Gastrocnemius medialis (tissue), 4 donors: Measurements from ENCODE around the gene IFIT1B. TPM values are rescaled to one million over a fixed set of nuclear protein-coding genes. Genes with fewer than 3 reads are reported as not detected.

ENCODE experiments used
- ATAC-seq, 2 donors: fragments of 150-250 bp; one replicate each; pipeline ENCODE4 v1.9.1; 2016
- DNase-seq, 2 donors: peaks; one replicate each; pipeline ENCODE4 v3.0.0-alpha.2; 2019
- H3K27ac ChIP-seq, 4 donors: fragments of 200-600 bp; sonication (generic); 1 replicate in 1 of 4; 2 replicates in 3 of 4; pipeline ENCODE4 v1.5.1; 2016 to 2018; ENCODE audit warnings: mild to moderate bottlenecking in 2 of 4, moderate library complexity in 1 of 4
- H3K27me3 ChIP-seq, 3 donors: fragments of 200-600 bp; sonication (generic) in 2 of 3; 1 replicate in 1 of 3; 2 replicates in 2 of 3; pipeline versions ENCODE4 v1.5.1 to v1.6.0; 2016 to 2019; ENCODE audit warnings: mild to moderate bottlenecking in 1 of 3, moderate library complexity in 1 of 3
- H3K36me3 ChIP-seq, 2 donors: fragments of 200-600 bp; sonication (generic) in 1 of 2; one replicate each; pipeline ENCODE4 v1.5.1; 2017 to 2018
- H3K4me1 ChIP-seq, 2 donors: fragments of 200-600 bp; sonication (generic) in 1 of 2; one replicate each; pipeline ENCODE4 v1.5.1; 2016 to 2017; ENCODE audit warnings: mild to moderate bottlenecking in 2 of 2
- H3K4me3 ChIP-seq, 4 donors: fragments of 200-600 bp; sonication (generic) in 3 of 4; 1 replicate in 1 of 4; 2 replicates in 3 of 4; pipeline ENCODE4 v1.5.1; 2016 to 2019; ENCODE audit warnings: mild to moderate bottlenecking in 2 of 4
- H3K9me3 ChIP-seq, 3 donors: fragments of 200-600 bp; sonication (generic) in 2 of 3; 1 replicate in 1 of 3; 2 replicates in 2 of 3; pipeline ENCODE4 v1.5.1; 2016 to 2019
- POLR2A ChIP-seq, 2 donors: fragments of 450-650 bp; IDR thresholded peaks; one replicate each; pipeline ENCODE4 v1.6.1; 2017; ENCODE audit warnings: antibody characterized with exemption in 2 of 2, mild to moderate bottlenecking in 2 of 2, moderate library complexity in 2 of 2
- in situ Hi-C, 4 donors: fragments of 200-750 bp; cut with MboI; loops; one replicate each; pipeline versions ENCODE4 v1.15.0 to v1.8.0; 2017; ENCODE audit warnings: low sequenced_read_pairs in 4 of 4
- intact Hi-C: fragments of 100-400 bp; cut with DNase I; formaldehyde crosslinking; loops from one replicate; pipeline ENCODE4 v1.15.1; 2023; ENCODE audit warnings: low total_unique reads
- total RNA-seq, 4 donors: library from RNA; depleted of rRNA; stranded (reverse); fragments of >200 nt; gene quantifications; one replicate each; pipeline versions ENCODE4 v1.1.0 to v1.2.3, GENCODE V29; 2016
- TF ChIP-seq, protein P1 (sequence below), 5 experiments: fragments of 450-650 bp in 3 of 5; fragments of 200-600 bp in 2 of 5; sonication (generic) in 2 of 5; IDR thresholded peaks in 4 of 5; conservative IDR thresholded peaks in 1 of 5; 1 replicate in 4 of 5; 2 replicates in 1 of 5; pipeline ENCODE4 v1.5.1; 2016 to 2019; ENCODE audit warnings: antibody characterized with exemption in 5 of 5, mild to moderate bottlenecking in 3 of 5, moderate library complexity in 3 of 5

Gene IFIT1B
- total RNA-seq, 4 donors from 2014 or later: not detected

- H3K4me3 ChIP-seq: no peak overlapping the region
- no peak for TF ChIP-seq POLR2A (IDR thresholded peaks at IDR 0.05)
- TF ChIP-seq, protein P1, sequence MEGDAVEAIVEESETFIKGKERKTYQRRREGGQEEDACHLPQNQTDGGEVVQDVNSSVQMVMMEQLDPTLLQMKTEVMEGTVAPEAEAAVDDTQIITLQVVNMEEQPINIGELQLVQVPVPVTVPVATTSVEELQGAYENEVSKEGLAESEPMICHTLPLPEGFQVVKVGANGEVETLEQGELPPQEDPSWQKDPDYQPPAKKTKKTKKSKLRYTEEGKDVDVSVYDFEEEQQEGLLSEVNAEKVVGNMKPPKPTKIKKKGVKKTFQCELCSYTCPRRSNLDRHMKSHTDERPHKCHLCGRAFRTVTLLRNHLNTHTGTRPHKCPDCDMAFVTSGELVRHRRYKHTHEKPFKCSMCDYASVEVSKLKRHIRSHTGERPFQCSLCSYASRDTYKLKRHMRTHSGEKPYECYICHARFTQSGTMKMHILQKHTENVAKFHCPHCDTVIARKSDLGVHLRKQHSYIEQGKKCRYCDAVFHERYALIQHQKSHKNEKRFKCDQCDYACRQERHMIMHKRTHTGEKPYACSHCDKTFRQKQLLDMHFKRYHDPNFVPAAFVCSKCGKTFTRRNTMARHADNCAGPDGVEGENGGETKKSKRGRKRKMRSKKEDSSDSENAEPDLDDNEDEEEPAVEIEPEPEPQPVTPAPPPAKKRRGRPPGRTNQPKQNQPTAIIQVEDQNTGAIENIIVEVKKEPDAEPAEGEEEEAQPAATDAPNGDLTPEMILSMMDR (IDR thresholded peaks at IDR 0.05 in 4 of 5, conservative IDR thresholded peaks at IDR 0.05 in 1 of 5): no peak
- no peaks in the 10 kb centered on the region for H3K36me3 ChIP-seq
- no peaks in the 10 kb centered on the region for H3K9me3 ChIP-seq
- DNase-seq (peak in 1 of 2 donors; percentile 36), ATAC-seq (peak in 1 of 2 donors; percentile 69)
- peak overlapping the region; percentile 55 to 72 (median 62) for H3K27ac ChIP-seq
- no peaks in the 10 kb centered on the region for H3K27me3 ChIP-seq
- intact Hi-C loops (no loop called here), in situ Hi-C loops (no loop called here)
- H3K4me1 ChIP-seq: peaks cover 25 to 38% of the 10 kb centered on the region in 2 donors
Measured at GRCh38 chr10:89351780-89352597, 25.9 kb upstream of the IFIT1B start.

GRCh38 chr10:89352802-89353201 lies 25.1 kb upstream of the IFIT1B start:
- no peak for ATAC-seq
- in situ Hi-C loops: no loop called here
- peaks cover 17 to 30% of the 10 kb centered on the region in 2 donors for H3K4me1 ChIP-seq

DNA sequence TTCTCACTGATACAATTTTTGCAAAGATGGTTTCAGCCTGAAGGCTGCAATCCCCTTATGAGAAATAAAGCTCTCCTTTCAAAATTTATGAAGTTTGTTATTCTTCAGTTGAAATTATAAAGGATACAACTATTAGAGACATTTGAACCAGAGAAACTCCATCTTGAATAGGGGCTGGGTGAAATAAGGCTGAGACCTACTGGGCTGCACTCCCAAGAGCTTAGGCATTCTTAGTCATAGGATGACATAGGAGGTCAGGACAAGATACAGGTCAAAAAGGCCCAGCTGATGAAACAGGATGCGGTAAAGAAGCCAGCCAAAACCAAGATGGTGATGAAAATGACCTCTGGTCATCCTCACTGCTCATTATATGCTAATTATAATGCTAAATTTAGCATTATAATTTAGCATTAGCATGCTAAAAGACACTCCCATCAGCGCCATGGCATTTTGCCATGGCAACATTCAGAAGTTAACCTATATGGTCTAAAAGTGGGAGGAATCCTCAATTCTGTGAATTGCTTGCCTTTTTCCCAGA lies 22.4 kb upstream of the IFIT1B start:
- ATAC-seq (no peak), DNase-seq (no peak)
- Histone ChIP-seq H3K4me1 (peaks cover 8 to 20% of the 10 kb centered on the region in 2 donors), H3K27ac (no peak overlapping the region), H3K36me3 (no peaks in the 10 kb centered on the region), H3K27me3 (no peaks in the 10 kb centered on the region), H3K9me3 (no peaks in the 10 kb centered on the region), H3K4me3 (no peak overlapping the region)
- TF ChIP-seq, protein P1 (IDR thresholded peaks at IDR 0.05 in 4 of 5, conservative IDR thresholded peaks at IDR 0.05 in 1 of 5): no peak
- TF ChIP-seq POLR2A (IDR thresholded peaks at IDR 0.05): no peak
- intact Hi-C loops (no loop called here), in situ Hi-C loops (no loop called here)

More at GRCh38 chr10:89352802-89353201, 25.1 kb upstream of the IFIT1B start:
- H3K9me3 ChIP-seq: no peaks in the 10 kb centered on the region
- no peak for TF ChIP-seq POLR2A (IDR thresholded peaks at IDR 0.05)
- TF ChIP-seq, protein P1 (IDR thresholded peaks at IDR 0.05 in 4 of 5, conservative IDR thresholded peaks at IDR 0.05 in 1 of 5): no peak
- no peak overlapping the region for H3K4me3 ChIP-seq
- intact Hi-C loops: no loop called here
- H3K36me3 ChIP-seq: no peaks in the 10 kb centered on the region
- H3K27ac ChIP-seq: no peak overlapping the region
- no peak for DNase-seq
- H3K27me3 ChIP-seq: no peaks in the 10 kb centered on the region

DNA sequence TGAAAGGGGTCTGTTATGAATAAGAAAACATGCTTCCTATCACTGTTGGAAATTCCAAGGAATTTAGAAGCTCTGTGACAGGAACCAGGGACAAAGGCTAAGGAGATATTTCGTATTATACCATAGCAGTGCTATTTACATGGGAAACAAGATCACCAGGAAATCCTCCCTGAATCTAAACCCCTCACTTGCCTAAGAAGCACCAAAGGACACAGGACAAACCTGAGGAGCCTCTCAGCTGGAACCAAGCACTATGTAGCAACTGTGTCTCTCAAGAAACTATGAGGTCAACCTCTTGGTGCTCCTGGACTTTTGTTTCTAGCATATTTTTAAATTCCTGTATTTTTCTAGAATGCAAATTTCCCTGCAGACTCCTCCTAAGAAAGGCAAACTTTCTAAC lies 20.8 kb upstream of the IFIT1B start:
- intact Hi-C loops (no loop called here), in situ Hi-C loops (no loop called here)
- Histone ChIP-seq H3K4me3 (no peak overlapping the region), H3K27me3 (no peaks in the 10 kb centered on the region), H3K9me3 (no peaks in the 10 kb centered on the region), H3K36me3 (no peaks in the 10 kb centered on the region), H3K4me1 (peaks cover 0 to 4% of the 10 kb centered on the region in 2 donors), H3K27ac (no peak overlapping the region)
- TF ChIP-seq POLR2A (IDR thresholded peaks at IDR 0.05): no peak
- TF ChIP-seq, protein P1 (IDR thresholded peaks at IDR 0.05 in 4 of 5, conservative IDR thresholded peaks at IDR 0.05 in 1 of 5): no peak
- no peak for DNase-seq
- no peak for ATAC-seq
